A204.1 (cell line): ENCODE results near the gene IFIT2.
"Not testable (repeated sequence)": the region's sequence is repeated elsewhere in the genome, so short reads cannot be mapped to it uniquely, and the experiment has no call there.

Experiments
- FAIRE-seq: peaks from 2 replicates; lab custom pipeline; 2012; peaks lifted over from hg19 to GRCh38; lab: Jason Lieb, UNC

Gene IFIT2

DNA sequence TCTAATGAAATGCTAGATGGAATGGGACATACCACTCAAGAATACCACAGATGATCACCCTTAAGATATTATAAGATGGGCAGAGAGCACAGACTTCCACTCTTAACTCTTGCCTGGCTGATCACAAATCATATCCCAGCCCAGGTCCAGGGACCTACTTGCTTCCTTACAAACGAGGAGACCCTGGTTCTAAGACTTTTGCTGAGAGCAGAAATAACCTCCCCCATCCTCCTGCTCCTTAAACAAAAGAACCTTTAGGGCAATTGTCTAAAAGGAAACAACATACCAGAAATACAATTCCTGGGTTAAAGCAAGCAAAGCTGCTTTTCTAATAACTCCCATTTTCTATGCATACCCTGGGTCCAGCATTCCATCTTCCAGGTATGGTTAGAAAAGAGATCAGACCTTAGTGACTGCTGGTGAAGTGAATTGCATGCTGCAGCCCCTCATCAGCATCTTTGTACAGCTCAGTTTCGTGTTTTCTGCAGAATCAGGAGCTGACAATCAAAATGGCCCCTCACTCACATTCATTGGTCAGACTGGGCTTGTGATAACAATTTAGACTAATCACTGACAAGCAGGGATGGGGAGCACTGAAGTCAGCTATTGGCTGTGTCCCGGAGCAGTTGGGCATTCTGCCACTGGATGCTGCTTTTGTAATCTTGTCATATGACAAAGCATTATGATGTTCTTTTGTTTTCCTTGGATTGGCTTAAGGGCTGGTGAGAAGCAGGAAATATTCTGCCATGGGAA, 40.5 kb downstream of the IFIT2 start:
- FAIRE-seq, result no peak

DNA sequence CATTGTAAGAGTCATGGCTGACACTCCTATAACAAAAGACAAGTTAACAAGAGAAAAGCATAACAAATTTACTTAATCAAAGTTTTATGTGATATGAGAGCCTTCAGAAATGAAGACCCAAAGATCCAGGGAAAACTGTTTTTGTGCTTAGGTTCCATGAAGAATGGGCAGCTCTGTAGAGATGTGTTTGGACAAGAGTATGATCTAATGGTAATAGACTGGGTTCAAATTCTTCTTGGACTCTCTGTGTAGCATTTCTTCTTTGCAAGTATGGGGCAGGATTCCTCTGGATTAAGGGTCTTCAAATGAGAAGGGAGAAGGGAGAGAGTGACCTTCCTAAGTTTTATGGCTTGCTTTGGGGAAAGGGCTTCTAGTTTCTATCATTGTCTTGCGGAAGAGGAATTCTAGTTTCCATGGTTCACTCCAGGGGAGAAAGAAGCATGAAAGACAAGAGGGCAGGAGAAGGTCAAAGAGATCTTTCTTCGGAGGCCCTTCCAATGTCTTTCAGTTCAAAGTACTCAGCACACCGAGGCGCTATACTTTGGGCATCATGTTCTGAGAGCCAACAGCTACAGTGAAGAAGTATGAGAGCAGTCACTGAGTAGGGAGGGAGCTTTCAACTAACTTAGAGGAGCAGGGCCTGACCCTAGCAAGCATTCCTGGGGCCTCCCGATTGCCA, 41.4 kb downstream of the IFIT2 start:
- no peak for FAIRE-seq

DNA sequence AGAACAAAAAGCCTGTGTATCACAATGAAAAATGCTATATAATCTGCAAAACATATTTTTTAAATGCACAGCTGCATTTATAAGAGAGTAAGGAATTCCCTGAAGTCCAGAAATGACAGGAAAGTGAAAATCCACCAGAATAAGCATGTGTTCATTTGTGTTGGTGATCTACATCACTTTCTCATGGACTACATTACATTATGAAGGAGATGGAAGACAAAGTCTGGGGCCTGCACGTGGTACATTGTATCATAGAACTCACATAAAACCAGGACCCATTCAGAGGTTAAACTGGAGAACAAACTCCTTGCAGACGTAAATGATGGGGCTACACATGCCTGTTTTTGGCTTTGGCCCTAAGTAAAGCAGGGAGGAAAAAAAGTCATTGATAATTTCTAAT, 42.3 kb downstream of the IFIT2 start:
- FAIRE-seq, result no peak

DNA sequence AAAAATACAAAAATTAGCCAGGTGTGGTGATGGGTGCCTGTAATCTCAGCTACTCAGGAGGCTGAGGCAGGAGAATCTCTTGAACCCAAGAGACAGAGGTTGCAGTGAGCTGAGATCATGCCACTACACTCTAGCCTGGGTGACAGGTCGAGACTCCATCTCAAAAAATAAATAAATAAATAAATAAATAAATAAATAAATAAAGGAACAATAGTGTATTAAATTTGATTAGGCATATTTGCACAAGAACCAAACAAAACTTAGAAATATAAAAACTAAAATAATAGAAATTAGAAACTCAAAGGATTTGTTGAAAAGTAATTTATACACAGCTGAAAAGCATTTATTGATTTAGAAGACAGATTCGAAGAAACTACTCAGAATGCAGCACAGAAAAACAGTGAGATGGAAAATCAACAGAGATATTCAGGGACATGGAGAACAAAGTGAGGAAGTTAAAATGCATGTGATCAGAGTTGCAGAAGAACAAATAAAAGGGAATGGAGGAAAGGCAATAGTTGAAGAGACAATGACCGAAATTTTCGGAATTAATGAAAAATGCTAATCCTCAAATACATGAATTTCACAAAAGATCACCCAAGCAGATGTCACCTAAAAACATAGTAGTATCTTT, 43.6 kb downstream of the IFIT2 start:
- no peak for FAIRE-seq

DNA sequence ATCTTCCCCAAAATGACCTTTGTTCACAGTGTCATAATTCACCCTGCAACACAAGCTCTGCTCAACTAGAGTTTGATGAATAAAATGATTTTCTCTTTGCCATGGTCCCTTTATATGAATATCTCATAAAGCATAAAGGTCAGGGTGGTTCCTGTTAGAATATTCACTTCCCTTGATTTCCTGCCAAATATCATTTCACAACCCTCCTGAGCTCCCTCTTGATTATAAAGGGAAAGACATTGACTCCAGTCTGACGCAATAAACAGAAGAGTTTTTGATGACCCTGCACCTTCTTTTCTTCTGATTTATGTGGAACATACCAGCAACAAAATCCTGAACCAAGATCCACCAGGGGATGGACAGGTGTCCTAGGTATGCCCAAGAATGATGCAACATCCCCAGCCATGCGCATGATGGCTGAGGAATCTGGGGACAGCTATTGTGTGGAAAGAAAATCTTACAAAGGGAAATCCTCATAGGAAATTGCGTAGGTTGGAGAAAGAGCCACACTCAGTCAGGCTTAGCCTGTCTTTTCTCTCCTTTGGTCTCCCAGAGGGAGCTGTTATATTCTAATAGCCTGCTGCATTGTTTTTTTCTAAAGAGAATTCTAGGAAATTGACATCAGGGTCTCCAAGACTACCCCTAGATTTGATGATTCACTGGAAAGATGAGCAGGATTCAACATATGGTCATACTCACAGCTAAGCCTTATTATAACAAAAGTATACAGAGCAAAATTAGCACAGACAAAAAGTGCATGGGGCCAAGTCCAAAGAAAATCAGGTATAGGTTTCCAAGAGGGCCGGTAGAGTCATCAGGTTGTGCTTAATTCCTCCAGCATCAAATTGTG, 44.8 kb downstream of the IFIT2 start:
- FAIRE-seq, result no peak

DNA sequence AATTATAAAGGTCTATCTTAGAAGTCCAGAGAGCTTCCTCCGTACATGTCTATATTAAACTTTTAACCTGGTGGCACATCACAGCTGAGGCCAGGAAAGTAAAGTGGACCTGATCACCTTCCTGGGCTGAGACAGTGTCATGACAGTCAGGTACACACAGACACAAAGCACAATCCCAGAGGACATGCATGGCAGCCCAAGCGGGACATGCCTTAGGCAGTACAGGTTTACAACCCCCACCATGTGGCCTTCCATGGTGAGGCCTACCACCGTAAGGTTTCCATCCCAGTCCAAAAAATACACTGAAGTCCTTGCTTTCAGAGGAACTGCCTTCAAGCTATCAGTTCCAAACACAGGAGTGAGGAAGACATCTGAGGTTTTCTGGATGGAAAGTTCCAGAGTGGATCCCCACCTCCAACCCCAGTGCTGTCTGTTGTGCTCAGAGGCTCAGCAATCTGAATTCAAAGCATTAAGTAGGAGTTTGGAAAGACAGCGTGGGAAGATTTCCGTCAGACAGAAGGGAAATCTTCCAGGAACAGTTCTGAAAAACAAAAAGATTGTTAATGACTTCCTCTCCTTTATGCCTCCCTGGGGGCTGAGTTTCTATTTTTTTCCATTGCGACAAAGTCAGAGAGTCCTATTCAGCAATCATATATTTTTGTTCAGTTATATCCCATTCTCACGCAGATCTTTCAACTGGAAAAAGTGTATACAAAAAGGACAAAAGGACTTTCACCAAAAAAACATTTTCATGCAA, 46.0 kb downstream of the IFIT2 start:
- no peak for FAIRE-seq

DNA sequence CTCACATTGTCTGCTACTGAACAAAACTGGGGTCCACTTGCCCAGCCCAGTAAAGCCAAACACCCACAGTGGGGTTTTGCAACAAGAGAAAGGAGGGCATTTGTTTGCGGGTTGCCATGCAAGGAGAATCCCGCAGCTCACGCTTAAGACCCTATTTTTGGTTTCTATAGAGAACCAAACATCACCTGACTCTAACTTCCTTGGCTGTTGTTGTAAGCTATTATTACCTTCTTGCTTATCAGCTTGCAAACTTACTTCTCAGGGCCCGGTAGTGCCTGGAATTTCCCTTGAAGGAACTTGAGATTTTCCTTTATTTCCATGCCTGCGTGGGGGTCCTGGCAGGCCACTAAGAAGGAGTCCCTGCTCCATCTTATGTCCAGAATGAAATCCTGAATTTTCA, 46.6 kb downstream of the IFIT2 start:
- no peak for FAIRE-seq

DNA sequence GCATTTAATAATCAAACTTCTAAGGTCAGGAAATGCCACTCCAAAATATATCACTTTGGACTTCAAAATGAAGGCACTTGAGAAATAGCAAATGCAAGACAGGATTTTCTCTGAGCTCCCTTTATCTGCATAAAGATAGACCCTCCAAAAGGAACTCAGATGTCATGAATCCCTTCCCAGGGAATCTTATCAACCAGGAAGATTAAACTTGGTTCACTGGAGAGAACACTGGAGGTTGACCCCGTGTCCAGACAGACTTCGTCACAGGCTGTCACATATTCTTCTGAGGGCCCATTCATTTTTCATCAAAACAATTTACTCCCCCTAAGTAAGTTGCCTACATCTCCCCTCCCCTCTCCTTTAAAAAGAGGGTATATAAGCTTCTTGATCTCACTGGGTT, 47.1 kb downstream of the IFIT2 start:
- FAIRE-seq, result no peak

DNA sequence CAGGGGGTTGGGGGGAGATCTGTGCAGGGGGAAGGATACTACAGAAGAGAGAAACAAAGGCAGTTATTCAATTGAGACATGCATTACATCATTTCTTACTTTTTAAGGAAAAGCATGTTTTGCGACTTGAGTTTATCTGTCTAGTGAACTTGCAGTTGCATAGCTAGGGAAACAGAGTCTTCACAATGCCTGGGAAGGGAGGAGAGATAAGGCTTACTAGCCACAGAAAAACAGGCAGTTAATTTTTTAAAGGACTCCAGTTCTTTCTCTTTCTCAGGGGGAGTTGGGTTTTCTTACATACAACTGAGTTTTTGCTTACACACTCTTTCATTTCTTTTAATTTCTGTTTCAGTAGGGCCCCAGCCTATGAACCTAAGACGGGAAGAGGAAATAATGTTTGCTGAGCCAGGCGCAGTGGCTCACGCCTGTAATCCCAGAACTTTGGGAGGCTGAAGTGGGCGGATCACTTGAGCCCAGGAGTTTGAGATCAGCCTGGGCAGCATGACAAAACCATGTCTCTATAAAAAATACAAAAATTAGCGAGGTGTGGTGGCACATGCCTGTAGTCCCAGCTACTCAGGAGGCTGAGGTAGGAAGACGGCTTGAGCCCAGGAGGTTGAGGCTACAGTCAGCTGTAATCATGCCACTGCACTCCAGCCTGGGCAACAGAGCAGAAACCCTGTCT, 48.9 kb downstream of the IFIT2 start:
- FAIRE-seq, result not testable (repeated sequence)

DNA sequence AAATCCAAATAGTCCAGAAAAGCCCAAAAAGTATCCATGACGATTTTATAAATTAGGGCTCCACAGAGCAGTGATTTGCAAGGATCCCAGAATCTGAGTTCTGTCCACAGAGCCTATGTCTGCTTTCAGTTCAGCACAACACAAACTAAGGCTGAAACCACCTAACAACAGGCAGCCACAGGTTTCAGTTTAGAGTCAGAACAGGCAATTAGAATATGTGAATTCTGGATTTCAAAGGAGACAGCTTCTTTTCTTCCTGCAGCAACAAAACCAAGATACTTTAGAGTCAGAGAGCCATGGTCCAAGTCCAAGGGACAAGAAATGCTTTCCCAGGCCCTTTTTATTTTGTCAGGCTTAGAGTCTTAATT, 49.5 kb downstream of the IFIT2 start:
- no peak for FAIRE-seq

DNA sequence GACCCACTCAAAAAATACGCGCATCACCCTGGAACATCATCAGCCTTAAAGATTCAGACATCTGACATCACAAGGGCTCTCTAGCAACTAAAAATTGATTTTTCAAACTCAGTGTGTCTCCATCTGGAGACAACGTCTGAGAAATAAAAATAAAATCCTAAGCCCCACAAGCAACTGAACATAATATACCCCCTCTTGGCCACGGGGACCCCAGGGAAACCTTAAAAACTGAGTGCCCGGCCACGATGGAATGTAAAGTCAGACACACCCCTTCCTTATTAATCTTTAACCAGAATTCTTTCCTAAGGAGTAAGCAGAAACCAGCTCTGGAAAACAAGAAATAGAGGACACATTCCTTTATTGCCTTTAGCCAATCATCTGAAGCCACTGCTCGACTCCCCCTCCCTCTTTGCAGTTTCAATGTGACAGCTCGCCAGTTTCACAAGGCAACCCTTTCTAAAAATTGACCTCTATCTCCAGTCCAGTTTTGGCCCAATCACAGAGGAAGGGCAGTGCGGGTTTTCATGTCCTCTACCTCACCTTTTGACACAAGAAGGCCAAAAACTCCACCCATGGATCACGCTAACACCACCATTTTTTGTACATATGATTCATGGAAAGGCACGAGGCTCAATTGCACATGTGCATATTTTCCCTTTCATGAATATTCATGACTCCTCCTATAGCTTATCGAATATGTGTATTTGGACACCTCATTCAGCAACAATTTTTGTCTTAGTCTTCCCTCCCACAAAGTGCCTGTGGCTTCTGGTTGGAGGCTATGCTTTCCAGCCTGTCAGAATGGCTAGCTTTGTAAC, 50.1 kb downstream of the IFIT2 start:
- no peak for FAIRE-seq

DNA sequence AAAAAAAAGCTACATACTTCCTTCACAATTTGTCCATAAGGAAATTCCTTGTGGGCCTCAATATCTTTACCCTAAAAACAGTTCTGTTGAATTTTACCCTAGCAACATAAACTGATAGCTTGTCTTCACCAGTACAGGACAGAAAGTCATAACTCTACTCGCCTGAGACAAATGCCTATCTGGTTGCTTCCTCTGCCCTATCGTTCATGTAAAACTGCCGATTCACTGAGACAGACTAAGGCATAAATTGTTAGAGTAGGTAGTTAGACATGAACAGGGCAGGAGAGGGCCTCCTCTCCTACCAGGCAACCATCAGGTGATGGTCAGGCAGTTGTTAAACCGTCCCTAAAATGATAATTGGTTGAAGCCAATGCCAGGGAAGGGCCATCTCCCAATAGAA, 51.0 kb downstream of the IFIT2 start:
- no peak for FAIRE-seq

DNA sequence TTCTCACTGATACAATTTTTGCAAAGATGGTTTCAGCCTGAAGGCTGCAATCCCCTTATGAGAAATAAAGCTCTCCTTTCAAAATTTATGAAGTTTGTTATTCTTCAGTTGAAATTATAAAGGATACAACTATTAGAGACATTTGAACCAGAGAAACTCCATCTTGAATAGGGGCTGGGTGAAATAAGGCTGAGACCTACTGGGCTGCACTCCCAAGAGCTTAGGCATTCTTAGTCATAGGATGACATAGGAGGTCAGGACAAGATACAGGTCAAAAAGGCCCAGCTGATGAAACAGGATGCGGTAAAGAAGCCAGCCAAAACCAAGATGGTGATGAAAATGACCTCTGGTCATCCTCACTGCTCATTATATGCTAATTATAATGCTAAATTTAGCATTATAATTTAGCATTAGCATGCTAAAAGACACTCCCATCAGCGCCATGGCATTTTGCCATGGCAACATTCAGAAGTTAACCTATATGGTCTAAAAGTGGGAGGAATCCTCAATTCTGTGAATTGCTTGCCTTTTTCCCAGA, 53.6 kb downstream of the IFIT2 start:
- no peak for FAIRE-seq

DNA sequence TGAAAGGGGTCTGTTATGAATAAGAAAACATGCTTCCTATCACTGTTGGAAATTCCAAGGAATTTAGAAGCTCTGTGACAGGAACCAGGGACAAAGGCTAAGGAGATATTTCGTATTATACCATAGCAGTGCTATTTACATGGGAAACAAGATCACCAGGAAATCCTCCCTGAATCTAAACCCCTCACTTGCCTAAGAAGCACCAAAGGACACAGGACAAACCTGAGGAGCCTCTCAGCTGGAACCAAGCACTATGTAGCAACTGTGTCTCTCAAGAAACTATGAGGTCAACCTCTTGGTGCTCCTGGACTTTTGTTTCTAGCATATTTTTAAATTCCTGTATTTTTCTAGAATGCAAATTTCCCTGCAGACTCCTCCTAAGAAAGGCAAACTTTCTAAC, 55.2 kb downstream of the IFIT2 start:
- no peak for FAIRE-seq

DNA sequence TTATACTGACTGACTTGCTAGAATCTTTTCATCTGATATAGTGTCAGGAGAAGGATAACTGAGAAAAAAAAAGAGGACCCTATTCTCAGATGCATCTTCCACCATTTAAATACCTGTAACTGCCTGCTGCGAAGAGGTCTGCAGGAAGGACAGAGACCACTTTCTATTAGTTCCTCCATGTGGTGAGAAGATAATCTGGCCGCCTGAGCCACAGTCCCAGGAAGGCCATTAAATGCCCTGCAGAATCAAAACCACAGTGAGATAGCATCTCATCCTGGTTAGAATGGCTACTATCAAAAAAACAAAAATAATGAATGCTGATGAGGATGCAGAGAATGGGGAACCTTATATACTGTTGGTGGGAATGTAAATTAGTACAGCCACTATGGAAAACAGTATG, 56.1 kb downstream of the IFIT2 start:
- no peak for FAIRE-seq
